HG02798 (cell line): ENCODE data around the gene MAN2B2.
A peak's percentile ranks its signal among the peaks of the same experiment; 100 is the strongest.

ENCODE experiments used
- ATAC-seq: cut with Tn5 transposase; IDR thresholded peaks from one replicate; pipeline ENCODE4 v1.9.1; 2021; ENCODE audit warnings: mild to moderate bottlenecking; ENCODE audit not compliant: unreplicated experiment, poor library complexity

MAN2B2 gene

DNA sequence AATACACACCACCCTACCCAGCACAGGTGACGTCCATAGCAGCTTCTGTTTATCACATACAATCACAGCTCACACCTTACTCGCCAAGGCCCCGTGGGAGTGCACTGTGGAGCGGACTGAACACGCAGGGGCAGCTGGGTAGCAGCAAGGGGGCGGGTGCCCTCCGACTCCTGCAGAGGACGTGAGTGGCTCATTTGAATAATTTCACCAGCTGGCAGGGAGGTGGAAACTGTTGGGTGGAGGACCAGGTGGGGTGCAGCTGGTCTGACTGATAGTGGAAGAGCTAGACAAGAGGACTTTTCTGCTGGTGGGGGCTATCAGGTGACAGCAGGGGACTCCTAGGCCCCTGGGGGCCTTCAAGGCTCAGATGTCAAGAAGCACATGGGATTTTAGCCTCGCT, 16.3 kb downstream of the MAN2B2 start:
- ATAC-seq, result peak; percentile 64

DNA sequence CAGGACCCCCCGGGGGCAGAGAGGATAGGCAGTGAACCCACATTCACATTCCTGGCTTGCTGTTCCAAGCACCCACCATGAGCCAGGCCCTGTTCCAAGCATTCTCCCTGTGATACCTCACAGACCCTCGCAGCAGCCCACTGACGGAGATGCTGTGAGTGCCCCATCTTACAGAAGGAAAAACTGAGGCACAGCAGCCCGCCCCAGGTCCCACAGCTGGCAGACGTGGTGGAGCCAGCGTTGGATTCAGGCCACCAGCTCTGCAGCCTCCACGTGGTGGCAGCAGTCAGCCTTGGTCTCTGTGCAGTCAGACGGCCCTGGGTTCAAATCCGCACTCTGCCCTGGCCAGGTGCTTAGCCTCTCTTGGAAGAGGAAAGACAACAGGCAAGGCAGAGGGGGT, 16.8 kb downstream of the MAN2B2 start:
- ATAC-seq, result no peak

DNA sequence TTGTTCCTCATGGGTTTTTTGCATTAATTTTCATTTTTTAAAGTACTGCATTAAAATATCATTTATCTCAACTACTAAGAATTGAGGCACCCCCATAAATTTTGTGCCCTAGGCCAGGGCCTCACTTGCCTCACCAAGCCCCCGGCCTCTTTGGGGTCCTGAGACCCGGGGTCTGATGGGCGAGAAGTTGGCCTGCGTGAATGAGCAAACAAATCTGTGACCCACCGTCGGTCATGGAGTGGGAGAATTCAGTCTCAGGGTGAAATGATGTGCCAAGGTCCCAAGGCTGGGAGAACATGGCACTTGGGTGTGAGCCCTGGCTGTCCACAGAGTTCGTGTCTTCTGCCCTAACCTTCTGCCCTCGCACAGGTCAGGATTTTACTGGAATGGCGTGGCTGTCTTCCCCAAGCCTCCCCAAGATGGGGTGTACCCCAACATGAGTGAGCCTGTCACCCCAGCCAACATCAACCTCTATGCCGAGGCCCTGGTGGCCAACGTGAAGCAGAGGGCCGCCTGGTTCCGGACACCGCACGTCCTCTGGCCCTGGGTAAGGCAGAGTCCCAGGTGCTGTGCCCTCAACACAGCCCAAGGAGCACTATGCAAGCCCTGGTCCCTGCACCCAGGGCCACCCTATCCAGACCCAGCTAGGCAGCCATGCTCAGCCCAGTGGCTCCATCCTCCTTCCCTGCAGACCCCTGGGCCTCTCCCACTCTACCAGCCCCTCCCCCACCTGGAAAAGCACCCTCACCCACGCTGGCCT, 18.0 kb downstream of the MAN2B2 start:
- no peak for ATAC-seq

DNA sequence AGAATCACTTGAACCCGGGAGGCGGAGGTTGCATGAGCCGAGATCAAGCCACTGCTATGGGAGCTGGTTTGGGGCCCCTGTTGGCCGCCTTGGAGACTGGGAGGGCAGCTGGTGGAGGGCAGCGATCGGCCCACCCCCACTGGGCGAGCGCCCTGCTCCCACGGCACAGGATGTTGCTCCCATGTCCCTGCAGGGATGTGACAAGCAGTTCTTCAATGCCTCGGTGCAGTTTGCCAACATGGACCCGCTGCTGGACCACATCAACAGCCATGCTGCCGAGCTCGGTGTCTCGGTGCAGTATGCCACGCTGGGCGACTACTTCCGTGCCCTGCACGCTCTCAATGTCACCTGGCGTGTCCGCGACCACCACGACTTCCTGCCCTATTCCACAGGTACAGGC, 19.4 kb downstream of the MAN2B2 start:
- ATAC-seq, result no peak

DNA sequence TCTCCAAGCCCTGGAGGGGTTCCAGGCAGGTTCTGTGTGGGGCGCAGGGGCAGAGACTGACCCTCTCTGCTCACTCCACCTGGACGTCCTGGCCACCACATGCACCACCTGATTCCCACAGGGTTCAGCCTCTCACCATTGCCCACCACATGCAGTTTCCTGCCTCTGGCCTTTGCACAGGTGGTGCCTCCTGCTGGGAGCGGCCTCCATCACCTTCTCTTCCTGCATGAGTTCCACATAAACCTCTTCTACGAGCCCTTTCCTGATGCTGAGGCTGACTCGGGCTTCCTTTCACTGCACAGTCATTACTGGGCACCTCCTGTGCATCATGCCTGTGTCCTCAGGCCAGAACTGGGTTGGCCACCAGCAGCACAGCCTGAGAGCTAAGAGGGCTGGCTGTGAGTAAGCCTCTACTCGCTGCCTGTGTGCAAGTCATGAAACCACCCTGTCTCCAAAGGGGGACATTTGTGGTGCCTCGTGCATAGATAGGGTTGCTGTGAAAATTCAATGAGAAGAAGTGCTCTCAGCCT, 19.9 kb downstream of the MAN2B2 start:
- ATAC-seq, result no peak

DNA sequence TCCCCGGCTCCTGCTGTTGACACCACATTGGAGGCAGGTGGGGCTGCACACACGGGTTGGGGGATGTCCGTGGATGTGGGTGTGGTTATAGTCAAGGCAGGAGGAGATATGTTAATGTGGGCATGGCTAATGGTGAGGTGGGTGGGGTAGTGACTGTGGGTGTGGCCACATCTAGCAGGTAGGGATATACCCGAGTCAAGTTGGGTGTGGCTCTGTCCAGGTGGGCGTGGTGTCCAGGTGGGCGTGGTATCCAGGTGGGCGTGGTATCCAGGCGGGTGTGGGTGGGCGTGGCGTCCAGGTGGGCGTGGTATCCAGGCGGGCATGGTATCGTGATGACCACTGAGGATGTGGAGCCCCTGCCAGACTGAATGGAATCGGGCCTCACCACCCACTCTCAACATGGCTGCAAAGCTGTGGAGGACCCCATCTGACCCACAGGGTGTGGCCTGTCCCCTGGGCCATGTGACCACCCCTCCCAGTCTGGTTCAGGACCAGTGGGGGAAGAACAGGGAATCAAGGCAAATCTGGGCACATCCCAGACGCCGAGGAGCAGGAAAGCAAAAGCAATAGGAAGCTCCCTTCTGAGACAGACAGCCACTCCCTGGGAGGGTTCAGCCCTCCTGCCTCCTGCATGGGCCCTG, 21.0 kb downstream of the MAN2B2 start:
- ATAC-seq, result no peak

DNA sequence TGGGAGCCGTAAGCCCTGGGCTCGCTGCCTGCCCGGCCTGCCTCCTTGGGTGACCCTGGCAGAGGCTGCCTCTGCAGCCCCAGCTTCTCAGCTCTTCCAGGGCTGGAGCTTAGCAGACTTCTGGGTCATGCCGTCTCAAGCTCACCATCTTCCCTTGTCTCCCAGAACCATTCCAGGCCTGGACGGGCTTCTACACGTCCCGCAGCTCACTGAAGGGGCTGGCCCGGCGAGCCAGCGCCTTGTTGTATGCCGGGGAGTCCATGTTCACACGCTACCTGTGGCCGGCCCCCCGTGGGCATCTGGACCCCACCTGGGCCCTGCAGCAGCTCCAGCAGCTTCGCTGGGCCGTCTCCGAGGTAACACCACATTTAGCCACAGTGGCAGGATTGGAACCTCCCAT, 22.0 kb downstream of the MAN2B2 start:
- ATAC-seq, result no peak

DNA sequence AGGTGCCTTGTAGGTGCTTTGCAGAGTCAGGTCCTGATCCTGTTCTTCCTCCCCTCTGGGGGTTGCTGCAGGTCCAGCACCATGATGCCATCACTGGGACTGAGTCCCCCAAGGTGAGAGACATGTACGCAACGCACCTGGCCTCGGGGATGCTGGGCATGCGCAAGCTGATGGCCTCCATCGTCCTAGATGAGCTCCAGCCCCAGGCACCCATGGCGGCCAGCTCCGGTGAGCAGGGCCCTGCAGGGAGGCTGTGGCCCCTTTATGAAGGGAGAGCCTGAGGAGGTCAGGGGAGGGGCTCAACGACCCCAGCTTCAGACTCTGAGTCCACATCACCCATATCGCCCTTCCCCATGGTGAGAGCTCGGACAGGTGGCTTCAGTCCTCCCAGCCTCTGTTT, 23.1 kb downstream of the MAN2B2 start:
- no peak for ATAC-seq

DNA sequence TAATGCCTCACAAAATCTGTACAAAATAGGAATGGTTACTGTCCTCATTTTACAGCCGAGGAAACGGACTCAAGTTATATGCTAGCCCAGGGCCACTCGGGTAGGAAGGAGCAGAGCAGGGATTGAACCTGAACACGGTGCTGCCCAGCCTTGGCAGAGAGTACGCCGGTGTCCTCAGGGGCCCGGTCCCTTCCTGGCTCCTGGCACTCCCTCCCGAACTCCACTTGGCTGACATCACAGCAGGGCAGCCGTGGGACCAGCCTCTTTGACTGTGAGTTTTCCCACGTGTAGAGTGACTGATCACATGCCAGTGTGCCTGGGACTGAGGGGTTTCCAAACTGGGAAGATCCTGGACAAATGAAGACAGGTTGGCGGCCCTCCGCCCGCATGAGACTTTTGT, 23.7 kb downstream of the MAN2B2 start:
- no peak for ATAC-seq

DNA sequence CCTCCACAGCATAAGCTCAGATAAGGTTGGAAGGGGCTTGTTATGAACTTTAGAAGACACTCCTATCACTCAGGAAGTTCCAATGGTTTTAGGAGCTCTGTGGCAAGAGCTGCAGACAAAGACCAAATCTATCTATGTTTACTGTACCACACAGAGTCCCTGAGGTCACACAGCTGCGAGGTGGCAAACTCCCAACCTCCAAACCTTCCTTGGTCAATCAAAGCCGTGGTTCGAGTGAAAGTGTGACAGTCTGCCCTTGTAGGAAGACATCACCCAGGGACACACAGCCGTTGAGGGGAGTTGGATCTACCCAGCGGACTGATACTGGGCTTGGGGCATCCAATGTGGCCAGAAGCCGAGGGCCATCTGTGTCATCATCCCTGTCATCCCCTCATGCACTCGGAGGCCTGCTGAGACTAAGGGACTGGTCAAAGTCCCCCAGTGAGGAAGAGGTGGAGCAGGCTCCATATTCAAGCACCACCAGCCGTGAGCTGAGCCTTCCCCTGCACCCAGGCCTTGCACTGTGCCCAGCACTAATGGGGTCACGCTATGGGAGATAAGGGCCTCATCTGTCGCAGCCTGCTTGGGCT, 26.8 kb downstream of the MAN2B2 start:
- ATAC-seq, result no peak

DNA sequence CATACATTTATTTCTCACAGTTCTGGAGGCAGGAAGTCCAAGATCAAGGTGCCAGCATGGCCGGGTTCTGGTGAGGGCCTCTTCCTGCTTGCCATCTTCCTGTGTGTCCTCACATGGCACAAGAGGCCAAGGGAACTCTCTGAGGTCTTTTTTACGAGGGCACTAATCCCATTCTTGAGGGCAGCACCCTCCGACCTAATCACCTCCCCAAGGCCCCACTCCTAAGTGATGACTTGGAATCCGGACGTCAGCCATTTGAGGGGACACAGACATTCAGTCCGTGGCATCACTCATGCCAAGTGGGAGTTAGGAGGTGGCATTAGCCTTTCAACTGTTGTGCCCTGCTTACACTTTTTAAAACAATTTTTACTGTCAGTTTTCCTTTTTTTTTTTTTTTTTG, 27.3 kb downstream of the MAN2B2 start:
- no peak for ATAC-seq

DNA sequence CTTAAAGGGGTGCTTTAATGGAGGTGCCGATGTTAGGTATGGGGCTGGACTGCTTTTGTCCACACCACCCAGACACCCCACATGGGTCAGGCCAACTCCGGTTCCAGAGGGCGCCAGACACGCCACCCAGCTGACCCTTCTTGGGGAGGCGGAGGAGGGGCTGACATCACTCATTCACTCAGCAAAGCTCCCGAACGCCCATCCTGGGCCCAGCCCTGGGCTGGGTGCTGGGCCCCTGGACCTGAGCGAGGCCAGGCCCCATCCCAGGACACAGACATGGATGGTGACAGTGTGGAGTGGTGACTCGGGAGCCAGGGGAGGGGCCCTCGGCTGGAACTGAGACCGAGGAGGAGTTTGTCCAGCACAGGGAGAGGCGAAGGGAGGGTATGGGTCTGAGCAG, 28.1 kb downstream of the MAN2B2 start:
- ATAC-seq, result no peak

DNA sequence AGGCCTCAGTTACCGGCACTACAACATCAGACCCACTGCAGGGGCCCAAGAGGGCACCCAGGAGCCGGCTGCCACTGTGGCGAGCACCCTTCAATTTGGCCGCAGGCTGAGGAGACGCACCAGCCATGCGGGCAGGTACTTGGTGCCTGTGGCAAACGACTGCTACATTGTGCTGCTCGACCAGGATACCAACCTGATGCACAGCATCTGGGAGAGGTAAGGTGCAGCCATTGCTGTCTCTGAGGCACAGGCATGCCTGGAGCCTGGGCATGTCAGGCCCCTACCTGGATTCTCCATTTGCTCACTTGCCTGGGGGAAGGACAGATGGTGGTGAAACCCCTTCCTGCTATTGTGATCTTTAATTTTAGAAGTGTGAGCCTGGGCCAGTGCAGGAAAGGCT, 30.1 kb downstream of the MAN2B2 start:
- ATAC-seq, result no peak

DNA sequence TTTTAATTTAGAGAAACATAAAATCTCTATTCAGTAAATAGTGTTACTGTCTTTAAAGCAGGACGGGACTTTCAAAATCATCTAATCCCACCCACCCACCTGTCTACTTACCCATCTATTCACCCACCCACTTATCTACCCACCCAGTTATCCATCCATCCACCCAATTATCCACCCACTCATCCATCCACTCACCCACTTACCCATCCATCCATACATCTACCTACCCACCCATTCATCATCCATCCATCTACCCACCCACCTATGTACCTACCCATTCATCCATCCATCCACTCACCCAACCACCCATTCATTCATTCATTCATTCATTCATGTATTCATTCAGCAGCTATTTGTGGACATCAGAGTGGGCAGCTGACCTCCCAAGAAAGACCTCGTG, 30.6 kb downstream of the MAN2B2 start:
- no peak for ATAC-seq

DNA sequence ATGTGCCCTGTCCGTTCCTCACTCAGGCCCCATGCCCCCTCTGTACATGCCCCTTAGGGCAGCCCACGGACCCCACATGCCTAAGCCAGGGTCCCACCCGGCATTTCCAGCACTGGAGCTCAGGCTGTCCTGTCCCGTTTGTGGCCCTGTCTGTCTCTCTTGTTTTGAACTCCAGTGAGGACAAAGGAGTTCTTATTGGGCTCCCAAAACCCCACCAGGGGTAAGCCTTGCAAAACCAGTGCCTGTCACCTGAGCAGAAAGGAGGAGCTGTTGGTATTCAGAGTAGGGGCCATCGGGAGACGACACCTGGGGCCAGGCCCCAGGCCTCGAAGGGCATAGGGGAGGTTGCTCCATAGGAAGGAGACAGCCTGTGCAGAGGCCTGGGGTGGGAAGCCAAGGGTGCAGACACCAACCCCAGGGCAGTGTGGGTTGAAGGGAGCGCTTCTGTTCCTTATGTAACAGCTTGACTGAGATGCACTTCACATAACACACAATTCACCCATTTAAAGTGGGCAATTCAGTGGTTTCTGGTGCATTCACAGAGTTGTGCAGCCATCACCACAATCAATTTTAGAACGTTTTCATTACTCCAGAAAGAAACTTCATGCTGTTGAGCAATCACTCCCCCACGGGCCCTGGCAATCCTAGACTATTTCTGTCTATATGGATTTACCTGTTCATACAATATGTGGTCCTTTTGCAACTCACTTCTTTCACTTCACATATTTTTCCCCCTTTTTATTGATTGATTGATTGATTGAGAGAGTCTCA, 31.7 kb downstream of the MAN2B2 start:
- no peak for ATAC-seq

DNA sequence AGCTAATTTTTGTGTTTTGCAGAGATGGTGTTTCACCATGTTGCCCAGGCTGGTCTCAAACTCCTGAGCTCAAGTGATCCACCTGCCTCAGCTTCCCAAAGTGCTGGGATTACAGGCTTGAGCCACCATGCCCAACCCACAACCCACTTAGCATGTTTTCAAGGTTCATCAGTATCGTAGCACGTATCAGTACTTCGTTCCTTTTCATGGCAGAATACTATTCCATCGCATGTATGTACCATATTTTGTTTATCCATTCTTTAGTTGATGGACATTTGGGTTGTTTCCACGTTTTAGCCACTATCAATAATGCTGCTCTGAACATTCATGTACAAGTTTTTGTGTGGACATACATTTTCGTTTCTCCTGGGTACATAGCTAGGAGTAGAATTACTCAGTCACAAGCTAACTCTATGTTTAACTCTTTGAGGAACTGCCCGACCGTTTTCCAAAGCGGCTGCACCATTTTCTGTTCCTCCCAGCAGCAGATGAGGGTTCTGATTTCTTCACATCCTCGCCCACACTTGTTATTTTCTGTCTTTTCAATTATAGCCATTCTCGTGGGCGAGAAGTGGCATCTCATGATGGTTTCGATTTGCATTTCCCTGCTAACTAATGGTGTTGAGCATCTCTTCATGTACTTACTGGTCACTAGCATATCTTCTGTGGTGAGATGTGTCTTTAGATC, 32.5 kb downstream of the MAN2B2 start:
- ATAC-seq, result no peak

DNA sequence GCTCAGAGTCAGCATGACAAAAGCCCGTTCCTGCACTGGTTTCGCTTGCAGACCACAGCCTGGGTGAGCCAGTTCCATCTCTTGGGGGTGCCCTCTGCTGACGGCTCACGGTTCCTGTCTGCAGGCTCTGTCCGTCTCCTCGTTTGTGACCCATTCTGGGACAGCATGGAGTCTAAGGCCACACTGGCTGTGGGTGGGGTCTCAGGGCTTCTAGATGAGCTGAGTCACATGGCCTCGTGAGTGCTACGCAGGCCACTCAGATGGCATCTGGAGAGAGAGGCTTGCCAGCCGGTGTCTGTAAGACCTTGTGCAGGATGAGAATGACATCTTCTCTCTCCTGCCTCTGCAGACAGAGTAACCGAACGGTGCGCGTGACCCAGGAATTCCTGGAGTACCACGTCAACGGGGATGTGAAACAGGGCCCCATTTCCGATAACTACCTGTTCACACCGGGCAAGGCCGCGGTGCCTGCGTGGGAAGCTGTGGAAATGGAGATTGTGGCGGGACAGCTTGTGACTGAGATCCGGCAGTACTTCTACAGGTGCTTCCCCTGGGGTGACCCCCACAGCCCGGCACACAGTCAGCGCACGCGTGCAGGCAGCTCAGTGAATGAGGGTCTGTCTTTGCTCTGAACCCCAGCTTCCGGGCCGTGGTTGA, 33.9 kb downstream of the MAN2B2 start:
- ATAC-seq, result no peak

DNA sequence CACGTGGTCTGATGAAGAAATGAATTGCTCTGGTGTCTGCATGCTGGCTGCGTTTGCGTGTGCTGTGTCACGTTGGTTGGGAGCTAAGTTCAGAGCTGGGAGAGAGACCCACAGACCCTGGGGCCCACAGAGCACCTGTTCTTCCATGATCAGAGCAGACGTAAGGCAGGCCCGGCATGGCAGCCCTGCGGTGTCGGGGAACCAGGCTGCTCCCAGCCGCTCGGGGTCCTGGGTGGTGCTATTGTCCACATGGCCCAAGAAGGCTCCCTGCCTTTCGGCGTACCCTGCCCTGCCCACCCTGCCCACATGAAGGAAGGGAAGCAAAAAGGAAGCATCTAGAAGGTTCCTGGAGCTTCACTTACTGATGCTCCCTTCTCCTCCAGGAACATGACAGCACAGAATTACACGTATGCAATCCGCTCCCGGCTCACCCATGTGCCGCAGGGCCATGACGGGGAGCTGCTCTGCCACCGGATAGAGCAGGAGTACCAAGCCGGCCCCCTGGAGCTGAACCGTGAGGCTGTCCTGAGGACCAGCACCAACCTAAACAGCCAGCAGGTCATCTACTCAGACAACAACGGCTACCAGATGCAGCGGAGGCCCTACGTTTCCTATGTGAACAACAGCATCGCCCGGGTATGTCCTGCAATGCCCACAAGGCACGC, 34.6 kb downstream of the MAN2B2 start:
- ATAC-seq, result no peak

DNA sequence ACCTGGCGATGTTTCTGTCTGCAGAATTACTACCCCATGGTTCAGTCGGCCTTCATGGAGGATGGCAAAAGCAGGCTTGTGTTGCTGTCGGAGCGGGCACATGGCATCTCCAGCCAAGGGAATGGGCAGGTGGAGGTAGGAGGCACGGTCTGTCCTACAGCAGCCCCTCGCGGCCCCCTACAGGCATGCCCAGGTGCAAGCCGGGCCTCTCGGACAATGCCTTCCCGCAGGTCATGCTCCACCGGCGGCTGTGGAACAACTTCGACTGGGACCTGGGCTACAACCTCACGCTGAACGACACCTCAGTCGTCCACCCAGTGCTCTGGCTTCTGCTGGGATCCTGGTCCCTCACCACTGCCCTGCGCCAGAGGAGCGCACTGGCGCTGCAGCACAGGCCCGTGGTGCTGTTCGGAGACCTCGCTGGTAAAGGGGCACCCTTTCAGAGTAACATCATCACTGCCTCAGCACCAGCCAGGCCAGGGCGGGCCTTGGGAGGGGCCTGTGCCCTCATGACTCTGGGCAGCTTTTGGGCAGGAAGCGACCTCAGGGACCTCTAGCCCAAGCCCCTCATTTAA, 36.0 kb downstream of the MAN2B2 start:
- no peak for ATAC-seq
